SK-N-SH (cell line): Measurements from ENCODE around the gene PXDC1. TPM values are rescaled to one million over a fixed set of nuclear protein-coding genes. Genes with fewer than 3 reads are reported as not detected.

Experiments
- CTCF ChIA-PET: fragments of 300-600, 350-600 bp; formaldehyde crosslinking; extraction: SDS; loops from one replicate; lab custom pipeline; 2021; lab: Yijun Ruan, JAX
- POLR2A ChIA-PET: fragments of 350-600 bp; sonication (Branson Sonifier 250); formaldehyde crosslinking; extraction: SDS; loops from one replicate; lab custom pipeline; 2020; ENCODE audit warnings: antibody characterized with exemption, inconsistent platforms; lab: Yijun Ruan, JAX
- DNase-seq: peaks from one replicate; pipeline ENCODE4 v3.0.0; 2012
- H2AFZ ChIP-seq: fragments of 200-600 bp; sonication (generic); 2 replicates; pipeline ENCODE4 v1.8.1; 2016; ENCODE audit warnings: antibody characterized with exemption, mild to moderate bottlenecking, low read depth
- H3F3A ChIP-seq: fragments of 200-600 bp; sonication (generic); replicated peaks from 2 replicates; pipeline ENCODE3; 2016; ENCODE audit warnings: antibody characterized with exemption, mild to moderate bottlenecking; ENCODE audit not compliant: insufficient read depth
- H3K27ac ChIP-seq, 2 experiments: fragments of 200-500 bp in 1 of 2; fragments of 200-600 bp in 1 of 2; sonication (Bioruptor generic) in 1 of 2; sonication (generic), shearing (Covaris generic) in 1 of 2; 2 replicates each; pipeline versions ENCODE4 v1.5.1 to v1.6.1; 2014 to 2016; ENCODE audit warnings: low read depth in 2 of 2, inconsistent platforms in 1 of 2, low read length in 1 of 2, mild to moderate bottlenecking in 1 of 2, mixed read lengths in 1 of 2
- H3K27me3 ChIP-seq: fragments of 200-600 bp; sonication (generic), shearing (Covaris generic); 2 replicates; pipeline ENCODE4 v1.6.1; 2016; ENCODE audit warnings: mixed run types; ENCODE audit not compliant: insufficient read depth
- H3K36me3 ChIP-seq, 2 experiments: fragments of 200-500 bp in 1 of 2; fragments of 200-600 bp in 1 of 2; sonication (Bioruptor generic) in 1 of 2; sonication (generic) in 1 of 2; replicated peaks in 1 of 2; 2 replicates each; pipeline versions ENCODE3 to v1.5.1; 2014 to 2016; ENCODE audit warnings: low read length in 1 of 2, mild to moderate bottlenecking in 1 of 2; ENCODE audit not compliant: insufficient read depth in 2 of 2, control insufficient read depth in 1 of 2
- H3K4me1 ChIP-seq, 2 experiments: fragments of 200-500 bp in 1 of 2; fragments of 200-600 bp in 1 of 2; sonication (Bioruptor generic) in 1 of 2; sonication (generic), shearing (Covaris generic) in 1 of 2; 2 replicates each; pipeline versions ENCODE4 v1.5.1 to v1.6.1; 2014 to 2016; ENCODE audit warnings: low read depth in 1 of 2, low read length in 1 of 2, mixed run types in 1 of 2; ENCODE audit not compliant: insufficient read depth in 2 of 2, control insufficient read depth in 1 of 2
- H3K4me2 ChIP-seq: fragments of 200-600 bp; sonication (generic), shearing (Covaris generic); 2 replicates; pipeline ENCODE4 v1.6.1; 2017; ENCODE audit warnings: mixed run types
- H3K4me3 ChIP-seq, 2 experiments: fragments of 200-500 bp in 1 of 2; fragments of 200-600 bp in 1 of 2; sonication (Bioruptor generic) in 1 of 2; sonication (generic), shearing (Covaris generic) in 1 of 2; 2 replicates each; pipeline versions ENCODE4 v1.5.1 to v1.8.1; 2014 to 2016; ENCODE audit warnings: low read depth in 2 of 2, inconsistent platforms in 1 of 2, low read length in 1 of 2, mild to moderate bottlenecking in 1 of 2, mixed read lengths in 1 of 2, moderate library complexity in 1 of 2
- H3K79me2 ChIP-seq: fragments of 200-600 bp; sonication (generic); 2 replicates; pipeline ENCODE4 v1.8.1; 2017; ENCODE audit warnings: mild to moderate bottlenecking; ENCODE audit not compliant: insufficient read depth
- H3K9ac ChIP-seq: fragments of 200-600 bp; sonication (generic); 2 replicates; pipeline ENCODE4 v1.6.1; 2017; ENCODE audit warnings: mixed run types
- H3K9me2 ChIP-seq: fragments of 200-600 bp; sonication (generic); 2 replicates; pipeline ENCODE4 v1.6.1; 2017; ENCODE audit warnings: mixed run types
- H3K9me3 ChIP-seq: fragments of 200-600 bp; sonication (generic); 2 replicates; pipeline ENCODE4 v1.6.1; 2017; ENCODE audit warnings: mixed run types, mild to moderate bottlenecking, moderate library complexity
- H4K20me1 ChIP-seq: fragments of 200-600 bp; sonication (generic); 2 replicates; pipeline ENCODE4 v1.6.1; 2017; ENCODE audit warnings: mild to moderate bottlenecking, mixed run types; ENCODE audit not compliant: insufficient read depth
- CHD2 ChIP-seq: fragments of 150-350 bp; IDR thresholded peaks from 2 replicates; pipeline ENCODE4 v1.6.1; 2018; ENCODE audit warnings: low read length; ENCODE audit not compliant: partially characterized antibody
- EZH2phosphoT487 ChIP-seq: fragments of 200-600 bp; sonication (generic); IDR thresholded peaks from 2 replicates; pipeline ENCODE4 v1.6.1; 2017; ENCODE audit warnings: low read depth, mixed run types, mild to moderate bottlenecking, antibody characterized with exemption, moderate library complexity, borderline replicate concordance
- FOSL2 ChIP-seq: IDR thresholded peaks from 2 replicates; pipeline ENCODE4 v1.4.0; 2012; ENCODE audit warnings: low read depth, mild to moderate bottlenecking, moderate library complexity, borderline replicate concordance
- GABPA ChIP-seq: IDR thresholded peaks from 2 replicates; pipeline ENCODE4 v1.4.0; 2012; ENCODE audit warnings: low read depth, mild to moderate bottlenecking
- GATA2 ChIP-seq: sonication (generic); formaldehyde crosslinking; IDR thresholded peaks from 2 replicates; pipeline ENCODE4 v1.5.0; 2020; ENCODE audit warnings: mild to moderate bottlenecking, missing genetic modification reagents
- MAX ChIP-seq: IDR thresholded peaks from 2 replicates; pipeline ENCODE4 v1.4.0; 2012; ENCODE audit warnings: low read depth
- RCOR1 ChIP-seq: fragments of 150-350 bp; IDR thresholded peaks from 2 replicates; pipeline ENCODE4 v1.6.1; 2017; ENCODE audit warnings: antibody characterized with exemption, low read length
- RFX5 ChIP-seq: IDR thresholded peaks from 2 replicates; pipeline ENCODE4 v1.6.1; 2012; ENCODE audit warnings: mild to moderate bottlenecking, improper control_type of control experiment, low read length
- SIN3A ChIP-seq: IDR thresholded peaks from 2 replicates; pipeline ENCODE4 v1.6.1; 2012; ENCODE audit warnings: low read depth, mild to moderate bottlenecking, low read length, moderate library complexity, borderline replicate concordance
- TAF1 ChIP-seq: IDR thresholded peaks from 2 replicates; pipeline ENCODE4 v1.6.1; 2012; ENCODE audit warnings: low read depth, mild to moderate bottlenecking, low read length, moderate library complexity, borderline replicate concordance
- WGBS: methylation state at CpG from one replicate; pipeline ENCODE4 v1.1.6; 2017; ENCODE audit warnings: low lambda C conversion rate; 5-methylcytosine and 5-hydroxymethylcytosine counted together
- polyA plus RNA-seq, 3 experiments: library from polyadenylated mRNA; depleted of rRNA; stranded (reverse); fragments of >200 nt; gene quantifications; 2 replicates each; pipeline ENCODE4 v1.2.3, GENCODE V29; 2012
- TF ChIP-seq, protein P1 (sequence below): IDR thresholded peaks from 2 replicates; pipeline ENCODE4 v1.6.1; 2012; ENCODE audit warnings: mild to moderate bottlenecking, low read depth, low read length, moderate library complexity
- TF ChIP-seq, protein P2 (sequence below): fragments of 200-600 bp; sonication (generic); IDR thresholded peaks from 2 replicates; pipeline ENCODE4 v1.6.1; 2017; ENCODE audit warnings: antibody characterized with exemption, mild to moderate bottlenecking, moderate library complexity

The PXDC1 gene
- polyA plus RNA-seq, 1 of the 3 experiments (the other 2 are of a cell fraction), result 14.1 TPM

GRCh38 chr6:3738381-3739131 lies 13.0 kb downstream of the PXDC1 start:
- Histone ChIP-seq H3F3A (peaks cover 19% of the 10 kb centered on the region), H3K4me3 (no peak overlapping the region), H2AFZ (no peak overlapping the region), H4K20me1 (peaks cover 99% of the 10 kb centered on the region), H3K27ac (no peak overlapping the region), H3K36me3 (peaks cover 35 to 56% of the 10 kb centered on the region in 2 experiments), H3K4me2 (no peak overlapping the region), H3K9me2 (no peaks in the 10 kb centered on the region), H3K27me3 (no peaks in the 10 kb centered on the region), H3K4me1 (peaks cover 5 to 11% of the 10 kb centered on the region in 2 experiments; a peak in 2 of 4 replicates), H3K9ac (no peak overlapping the region), H3K9me3 (no peaks in the 10 kb centered on the region; the same call in 1 of the 2 replicates), H3K79me2 (peaks cover 100% of the 10 kb centered on the region)
- CTCF ChIA-PET, result interaction anchor here (1.5 kb wide), 1 partner anchor 269 kb away, joined by 3 read pairs; no protein-coding TSS in a partner anchor
- 95% methylated on average over 14 of the region's 19 CpGs for WGBS
- DNase-seq, result no peak
- TF ChIP-seq TAF1 (no peak), SIN3A (no peak), RCOR1 (no peak)
- POLR2A ChIA-PET, result no interaction called here

- Histone ChIP-seq H3K27ac (no peak overlapping the region), H3K36me3 (peaks cover 35 to 59% of the 10 kb centered on the region in 2 experiments), H3K4me2 (no peak overlapping the region), H3K9me2 (no peaks in the 10 kb centered on the region), H3K9ac (no peak overlapping the region), H3K4me1 (peaks cover 2 to 3% of the 10 kb centered on the region in 2 experiments; a peak in 3 of 4 replicates), H3K4me3 (no peak overlapping the region), H3K27me3 (no peaks in the 10 kb centered on the region), H4K20me1 (peaks cover 99% of the 10 kb centered on the region), H3K9me3 (no peaks in the 10 kb centered on the region; the same call in 1 of the 2 replicates), H3K79me2 (peaks cover 100% of the 10 kb centered on the region), H2AFZ (no peak overlapping the region), H3F3A (peaks cover 12% of the 10 kb centered on the region)
- TF ChIP-seq, protein P1, sequence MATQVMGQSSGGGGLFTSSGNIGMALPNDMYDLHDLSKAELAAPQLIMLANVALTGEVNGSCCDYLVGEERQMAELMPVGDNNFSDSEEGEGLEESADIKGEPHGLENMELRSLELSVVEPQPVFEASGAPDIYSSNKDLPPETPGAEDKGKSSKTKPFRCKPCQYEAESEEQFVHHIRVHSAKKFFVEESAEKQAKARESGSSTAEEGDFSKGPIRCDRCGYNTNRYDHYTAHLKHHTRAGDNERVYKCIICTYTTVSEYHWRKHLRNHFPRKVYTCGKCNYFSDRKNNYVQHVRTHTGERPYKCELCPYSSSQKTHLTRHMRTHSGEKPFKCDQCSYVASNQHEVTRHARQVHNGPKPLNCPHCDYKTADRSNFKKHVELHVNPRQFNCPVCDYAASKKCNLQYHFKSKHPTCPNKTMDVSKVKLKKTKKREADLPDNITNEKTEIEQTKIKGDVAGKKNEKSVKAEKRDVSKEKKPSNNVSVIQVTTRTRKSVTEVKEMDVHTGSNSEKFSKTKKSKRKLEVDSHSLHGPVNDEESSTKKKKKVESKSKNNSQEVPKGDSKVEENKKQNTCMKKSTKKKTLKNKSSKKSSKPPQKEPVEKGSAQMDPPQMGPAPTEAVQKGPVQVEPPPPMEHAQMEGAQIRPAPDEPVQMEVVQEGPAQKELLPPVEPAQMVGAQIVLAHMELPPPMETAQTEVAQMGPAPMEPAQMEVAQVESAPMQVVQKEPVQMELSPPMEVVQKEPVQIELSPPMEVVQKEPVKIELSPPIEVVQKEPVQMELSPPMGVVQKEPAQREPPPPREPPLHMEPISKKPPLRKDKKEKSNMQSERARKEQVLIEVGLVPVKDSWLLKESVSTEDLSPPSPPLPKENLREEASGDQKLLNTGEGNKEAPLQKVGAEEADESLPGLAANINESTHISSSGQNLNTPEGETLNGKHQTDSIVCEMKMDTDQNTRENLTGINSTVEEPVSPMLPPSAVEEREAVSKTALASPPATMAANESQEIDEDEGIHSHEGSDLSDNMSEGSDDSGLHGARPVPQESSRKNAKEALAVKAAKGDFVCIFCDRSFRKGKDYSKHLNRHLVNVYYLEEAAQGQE, result no peak
- TF ChIP-seq FOSL2 (no peak), MAX (no peak), RFX5 (no peak), TAF1 (no peak), GABPA (no peak), CHD2 (no peak), EZH2phosphoT487 (no peak), GATA2 (CRISPR knock-in tag) (no peak)
- TF ChIP-seq, protein P2, sequence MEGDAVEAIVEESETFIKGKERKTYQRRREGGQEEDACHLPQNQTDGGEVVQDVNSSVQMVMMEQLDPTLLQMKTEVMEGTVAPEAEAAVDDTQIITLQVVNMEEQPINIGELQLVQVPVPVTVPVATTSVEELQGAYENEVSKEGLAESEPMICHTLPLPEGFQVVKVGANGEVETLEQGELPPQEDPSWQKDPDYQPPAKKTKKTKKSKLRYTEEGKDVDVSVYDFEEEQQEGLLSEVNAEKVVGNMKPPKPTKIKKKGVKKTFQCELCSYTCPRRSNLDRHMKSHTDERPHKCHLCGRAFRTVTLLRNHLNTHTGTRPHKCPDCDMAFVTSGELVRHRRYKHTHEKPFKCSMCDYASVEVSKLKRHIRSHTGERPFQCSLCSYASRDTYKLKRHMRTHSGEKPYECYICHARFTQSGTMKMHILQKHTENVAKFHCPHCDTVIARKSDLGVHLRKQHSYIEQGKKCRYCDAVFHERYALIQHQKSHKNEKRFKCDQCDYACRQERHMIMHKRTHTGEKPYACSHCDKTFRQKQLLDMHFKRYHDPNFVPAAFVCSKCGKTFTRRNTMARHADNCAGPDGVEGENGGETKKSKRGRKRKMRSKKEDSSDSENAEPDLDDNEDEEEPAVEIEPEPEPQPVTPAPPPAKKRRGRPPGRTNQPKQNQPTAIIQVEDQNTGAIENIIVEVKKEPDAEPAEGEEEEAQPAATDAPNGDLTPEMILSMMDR, result no peak
- ChIA-PET CTCF (interaction anchor here (1.5 kb wide), 1 partner anchor 270 kb away, joined by 3 read pairs; no protein-coding TSS in a partner anchor), POLR2A (no interaction called here)
- WGBS, result 95% methylated on average over 12 of the region's 12 CpGs
- DNase-seq, result no peak
These were observed 13.7 kb downstream of the PXDC1 start for GRCh38 chr6:3737831-3738210.
